GM23248 (cell line): ENCODE data around the gene SLC35F3. TPM values are rescaled to one million over a fixed set of nuclear protein-coding genes. Genes with fewer than 3 reads are reported as not detected.

Experiments
- DNase-seq: peaks from one replicate; pipeline ENCODE4 v3.0.0-alpha.2; 2015
- H2AFZ ChIP-seq: fragments of 200-600 bp; sonication (generic); 2 replicates; pipeline ENCODE4 v1.6.1; 2016; ENCODE audit warnings: antibody characterized with exemption
- H3F3A ChIP-seq: fragments of 200-600 bp; sonication (generic); 2 replicates; pipeline ENCODE4 v1.6.1; 2016; ENCODE audit warnings: mild to moderate bottlenecking, antibody characterized with exemption, mixed run types; ENCODE audit not compliant: insufficient read depth
- H3K27ac ChIP-seq: fragments of 200-600 bp; sonication (generic); 2 replicates; pipeline ENCODE4 v1.5.1; 2016; ENCODE audit warnings: mild to moderate bottlenecking
- H3K27me3 ChIP-seq: fragments of 200-600 bp; sonication (generic); replicated peaks from 2 replicates; pipeline ENCODE4 v1.6.1; 2016; ENCODE audit warnings: mild to moderate bottlenecking; ENCODE audit not compliant: insufficient read depth
- H3K36me3 ChIP-seq: fragments of 200-600 bp; sonication (generic); 2 replicates; pipeline ENCODE4 v1.6.1; 2016; ENCODE audit warnings: low read depth, mild to moderate bottlenecking
- H3K4me1 ChIP-seq: fragments of 200-600 bp; sonication (generic); 2 replicates; pipeline ENCODE4 v1.6.1; 2016; ENCODE audit warnings: mild to moderate bottlenecking; ENCODE audit not compliant: insufficient read depth
- H3K4me2 ChIP-seq: fragments of 200-600 bp; sonication (generic); one replicate; pipeline ENCODE4 v1.6.1; 2016; ENCODE audit warnings: mild to moderate bottlenecking; ENCODE audit not compliant: unreplicated experiment
- H3K4me3 ChIP-seq: fragments of 200-600 bp; sonication (generic); 2 replicates; pipeline ENCODE4 v1.5.1; 2016; ENCODE audit warnings: mild to moderate bottlenecking
- H3K79me2 ChIP-seq: fragments of 200-600 bp; sonication (generic); 2 replicates; pipeline ENCODE4 v1.6.1; 2016; ENCODE audit warnings: mild to moderate bottlenecking; ENCODE audit not compliant: insufficient read depth
- H3K9ac ChIP-seq: fragments of 200-600 bp; sonication (generic); 2 replicates; pipeline ENCODE4 v1.6.1; 2016; ENCODE audit warnings: mild to moderate bottlenecking
- H3K9me2 ChIP-seq: fragments of 200-600 bp; sonication (generic); 2 replicates; pipeline ENCODE4 v1.6.1; 2016; ENCODE audit warnings: mixed run types, mild to moderate bottlenecking, moderate library complexity; ENCODE audit not compliant: insufficient read depth
- H3K9me3 ChIP-seq: fragments of 200-600 bp; sonication (generic); one replicate; pipeline ENCODE4 v1.6.1; 2017; ENCODE audit warnings: low read depth
- H4K20me1 ChIP-seq: fragments of 200-600 bp; sonication (generic); 2 replicates; pipeline ENCODE4 v1.6.0; 2016; ENCODE audit not compliant: insufficient read depth
- EZH2 ChIP-seq: fragments of 200-600 bp; sonication (generic); IDR thresholded peaks from 2 replicates; pipeline ENCODE4 v1.6.1; 2018; ENCODE audit warnings: antibody characterized with exemption, mild to moderate bottlenecking; ENCODE audit not compliant: insufficient read depth, poor library complexity, severe bottlenecking
- EZH2phosphoT487 ChIP-seq: fragments of 200-600 bp; sonication (generic); IDR thresholded peaks from 2 replicates; pipeline ENCODE4 v1.6.1; 2018; ENCODE audit warnings: antibody characterized with exemption, moderate library complexity, mild to moderate bottlenecking, low read depth; ENCODE audit not compliant: insufficient read depth
- WGBS, 2 experiments: methylation state at CpG; one replicate each; pipeline ENCODE4 v1.1.6; 2015 to 2017; ENCODE audit warnings: low lambda C conversion rate in 2 of 2, low coverage in 1 of 2; ENCODE audit errors: missing lambda C conversion rate in 2 of 2; 5-methylcytosine and 5-hydroxymethylcytosine counted together
- in situ Hi-C: fragments of 300-500 bp; cut with MboI; formaldehyde crosslinking; loops from 2 replicates; pipeline ENCODE4 v1.15.0; 2020
- polyA plus RNA-seq: library from polyadenylated mRNA; unstranded; fragments of >200 nt; fragmentation: Nextera tagmentation; extraction: Ambion mirVana; gene quantifications from 2 replicates; pipeline ENCODE4 v1.2.1, GENCODE V29; 2016
- total RNA-seq: library from RNA; depleted of rRNA; stranded (reverse); fragments of >200 nt; shearing (Covaris generic); gene quantifications from 2 replicates; pipeline ENCODE4 v1.2.3, GENCODE V29; 2014

Gene SLC35F3
- total and polyA plus RNA-seq, 2 experiments from 2014 or later = 0.43 to 1.3 TPM

DNA sequence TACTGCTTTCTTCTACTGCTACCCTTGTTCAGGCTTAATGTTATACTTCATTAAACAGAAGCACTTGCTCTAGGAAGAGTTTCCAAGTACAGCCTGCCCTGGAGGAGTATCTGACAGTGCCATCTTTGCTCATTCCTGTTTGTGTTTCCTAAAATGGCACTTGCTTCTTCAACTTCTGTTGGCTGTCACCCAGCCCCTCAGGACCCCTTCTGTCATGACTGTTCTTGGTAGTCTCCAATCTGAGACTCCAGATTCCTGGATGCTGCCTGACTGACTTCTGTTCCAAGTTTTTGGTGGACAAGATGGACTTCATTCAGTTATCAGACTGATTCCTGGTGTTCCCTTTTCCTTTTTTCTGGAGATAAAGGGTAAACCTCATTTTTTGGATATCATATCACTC, 104.1 kb downstream of the SLC35F3 start:
- Histone ChIP-seq H3K4me3 (no peak overlapping the region), H3F3A (no peaks in the 10 kb centered on the region), H2AFZ (no peak overlapping the region), H3K4me2 (no peak overlapping the region), H3K9ac (no peak overlapping the region), H3K36me3 (no peaks in the 10 kb centered on the region), H3K9me2 (no peaks in the 10 kb centered on the region), H3K79me2 (no peaks in the 10 kb centered on the region), H3K27me3 (no peaks in the 10 kb centered on the region), H4K20me1 (no peaks in the 10 kb centered on the region), H3K4me1 (no peaks in the 10 kb centered on the region), H3K27ac (no peak overlapping the region), H3K9me3 (no peaks in the 10 kb centered on the region)
- no peak for DNase-seq
- TF ChIP-seq EZH2 (no peak), EZH2phosphoT487 (no peak)
- in situ Hi-C loops = no loop called here

DNA sequence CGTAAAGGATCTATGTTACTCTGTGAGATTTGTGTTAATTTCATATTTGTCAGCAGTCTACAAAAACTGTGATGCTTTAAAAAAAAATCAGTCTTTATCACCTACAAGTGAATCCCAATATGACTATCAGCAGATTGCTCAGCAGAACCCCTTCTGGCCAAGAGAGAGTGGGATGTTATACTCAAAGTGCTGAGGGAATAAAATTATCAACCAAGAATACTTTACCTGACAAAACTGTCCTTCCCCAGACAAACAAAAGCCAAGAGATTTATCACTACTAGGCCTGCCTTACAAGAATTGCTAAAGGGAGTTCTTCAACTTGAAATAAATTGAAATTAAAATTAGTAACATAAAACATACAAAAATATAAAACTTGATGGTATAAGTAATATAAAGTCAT, 105.2 kb downstream of the SLC35F3 start:
- DNase-seq = no peak
- H3K9me2 ChIP-seq = no peaks in the 10 kb centered on the region
- 3 to 10% methylated on average over 1 of the region's 1 CpG for WGBS, 2 experiments
- no peaks in the 10 kb centered on the region for H3K4me1 ChIP-seq
- no peaks in the 10 kb centered on the region for H3K36me3 ChIP-seq
- no peaks in the 10 kb centered on the region for H3K79me2 ChIP-seq
- H3K4me3 ChIP-seq = no peak overlapping the region
- TF ChIP-seq EZH2 (no peak), EZH2phosphoT487 (no peak)
- in situ Hi-C loops = no loop called here
- H3K9ac ChIP-seq = no peak overlapping the region
- H3K27ac ChIP-seq = no peak overlapping the region
- no peaks in the 10 kb centered on the region for H4K20me1 ChIP-seq
- no peaks in the 10 kb centered on the region for H3K27me3 ChIP-seq
- H2AFZ ChIP-seq = no peak overlapping the region
- no peak overlapping the region for H3K4me2 ChIP-seq
- no peaks in the 10 kb centered on the region for H3K9me3 ChIP-seq
- no peaks in the 10 kb centered on the region for H3F3A ChIP-seq

DNA sequence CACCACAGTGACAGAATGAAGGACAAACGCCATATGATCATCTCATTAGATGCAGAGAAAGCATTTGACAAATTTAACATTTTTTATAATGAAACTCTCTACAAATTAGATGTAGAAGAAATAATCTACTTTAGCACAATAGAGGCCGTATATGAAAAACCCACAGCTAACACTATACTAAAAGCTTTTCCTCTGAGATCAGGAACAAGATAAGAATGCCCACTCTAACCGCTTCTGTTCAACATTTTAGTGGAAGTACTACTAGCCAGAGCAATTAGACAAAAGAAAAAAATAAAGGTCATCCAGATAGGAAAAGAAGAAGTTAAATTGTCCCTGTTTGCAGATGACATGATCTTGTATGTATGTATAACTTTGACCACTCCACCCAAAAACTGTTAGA, 109.7 kb downstream of the SLC35F3 start:
- Histone ChIP-seq H3K36me3 (no peaks in the 10 kb centered on the region), H3K4me2 (no peak overlapping the region), H3K4me3 (no peak overlapping the region), H3K9me3 (no peaks in the 10 kb centered on the region), H3K9me2 (no peaks in the 10 kb centered on the region), H3K27ac (no peak overlapping the region), H3F3A (no peaks in the 10 kb centered on the region), H2AFZ (no peak overlapping the region), H3K9ac (no peak overlapping the region), H4K20me1 (no peaks in the 10 kb centered on the region), H3K79me2 (no peaks in the 10 kb centered on the region), H3K4me1 (no peaks in the 10 kb centered on the region), H3K27me3 (no peaks in the 10 kb centered on the region)
- 24 to 26% methylated on average over 3 of the region's 3 CpGs for WGBS, 2 experiments
- in situ Hi-C loops = no loop called here
- TF ChIP-seq EZH2phosphoT487 (no peak), EZH2 (no peak)
- no peak for DNase-seq

DNA sequence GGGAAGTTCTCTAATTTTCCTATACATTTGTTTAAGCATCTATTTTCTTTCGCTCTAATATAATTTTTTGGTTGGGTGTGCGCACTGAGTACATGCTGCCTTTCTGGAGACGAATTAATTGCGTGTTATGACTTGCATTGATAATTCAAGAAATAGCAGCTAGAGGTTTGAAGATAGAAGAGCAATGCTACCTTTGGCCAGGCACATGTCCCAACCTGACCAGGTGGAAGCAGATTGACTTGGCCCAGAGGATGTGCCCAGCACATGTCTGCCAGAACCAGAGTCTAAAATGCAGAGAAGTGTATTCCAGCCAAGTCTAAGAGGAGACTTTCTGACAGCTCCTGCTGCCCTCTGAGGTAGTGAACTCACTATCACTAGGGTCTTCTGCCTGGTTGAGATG, 114.3 kb downstream of the SLC35F3 start:
- H3K9me2 ChIP-seq = no peaks in the 10 kb centered on the region
- in situ Hi-C loops = no loop called here
- H3K36me3 ChIP-seq = no peaks in the 10 kb centered on the region
- no peak overlapping the region for H2AFZ ChIP-seq
- H3K9me3 ChIP-seq = no peaks in the 10 kb centered on the region
- H3K4me1 ChIP-seq = no peaks in the 10 kb centered on the region
- no peak overlapping the region for H3K27ac ChIP-seq
- H3K4me3 ChIP-seq = no peak overlapping the region
- H4K20me1 ChIP-seq = no peaks in the 10 kb centered on the region
- H3K79me2 ChIP-seq = no peaks in the 10 kb centered on the region
- no peak overlapping the region for H3K9ac ChIP-seq
- no peaks in the 10 kb centered on the region for H3K27me3 ChIP-seq
- TF ChIP-seq EZH2 (no peak), EZH2phosphoT487 (no peak)
- WGBS, 2 experiments = 42 to 63% methylated on average over 4 of the region's 4 CpGs
- no peak overlapping the region for H3K4me2 ChIP-seq
- H3F3A ChIP-seq = no peaks in the 10 kb centered on the region
- no peak for DNase-seq

DNA sequence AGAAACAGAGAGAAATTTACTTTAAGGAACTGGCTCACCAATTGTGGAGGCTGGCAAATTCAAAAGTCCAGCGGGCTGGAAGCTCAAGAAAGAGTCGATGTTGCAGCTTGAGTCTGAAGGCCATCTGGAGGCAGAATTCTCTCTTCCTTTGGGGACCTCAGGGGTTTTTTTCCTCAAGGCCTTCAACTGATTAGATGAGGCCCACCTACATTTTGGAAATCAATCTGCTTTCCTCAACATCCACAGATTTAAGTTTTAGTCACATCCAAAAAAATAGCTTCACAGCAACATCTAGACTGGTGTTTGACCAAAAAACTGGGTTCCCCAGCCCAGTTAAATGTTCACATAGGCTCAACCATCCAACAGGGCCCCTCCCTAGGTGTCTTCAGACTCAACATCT, 114.9 kb downstream of the SLC35F3 start:
- H3K27ac ChIP-seq = no peak overlapping the region
- no peak for DNase-seq
- H3K4me2 ChIP-seq = no peak overlapping the region
- H3K4me1 ChIP-seq = no peaks in the 10 kb centered on the region
- no peaks in the 10 kb centered on the region for H4K20me1 ChIP-seq
- no peaks in the 10 kb centered on the region for H3K9me2 ChIP-seq
- H3K4me3 ChIP-seq = no peak overlapping the region
- no peaks in the 10 kb centered on the region for H3K27me3 ChIP-seq
- no peaks in the 10 kb centered on the region for H3K9me3 ChIP-seq
- H3F3A ChIP-seq = no peaks in the 10 kb centered on the region
- in situ Hi-C loops = no loop called here
- no peak overlapping the region for H2AFZ ChIP-seq
- no peaks in the 10 kb centered on the region for H3K79me2 ChIP-seq
- no peaks in the 10 kb centered on the region for H3K36me3 ChIP-seq
- H3K9ac ChIP-seq = no peak overlapping the region
- 18 to 29% methylated on average over 2 of the region's 2 CpGs for WGBS, 2 experiments
- TF ChIP-seq EZH2 (no peak), EZH2phosphoT487 (no peak)
